Spleen (tissue), 11 donors: Measurements from ENCODE around the gene APEH. TPM values are rescaled to one million over a fixed set of nuclear protein-coding genes. Genes with fewer than 3 reads are reported as not detected.

ENCODE experiments used
- DNase-seq: peaks from one replicate; pipeline ENCODE4 v3.0.0-alpha.2; 2020
- H3K27ac ChIP-seq, 8 donors: fragments of 200-600 bp; sonication (generic) in 7 of 8; 1 replicate in 4 of 8; 2 replicates in 4 of 8; pipeline versions ENCODE4 v1.5.0 to v1.8.0; 2016 to 2021; ENCODE audit warnings: inconsistent platforms in 4 of 8, mild to moderate bottlenecking in 4 of 8, moderate library complexity in 1 of 8
- H3K27me3 ChIP-seq, 7 donors: fragments of 200-600 bp; sonication (generic) in 6 of 7; replicated peaks in 1 of 7; 1 replicate in 4 of 7; 2 replicates in 3 of 7; pipeline versions ENCODE4 v1.5.0 to v1.8.0; 2016 to 2021; ENCODE audit warnings: inconsistent platforms in 3 of 7, mild to moderate bottlenecking in 1 of 7
- H3K36me3 ChIP-seq, 6 donors: fragments of 200-600 bp; sonication (generic) in 5 of 6; 1 replicate in 4 of 6; 2 replicates in 2 of 6; pipeline versions ENCODE4 v1.5.0 to v1.8.0; 2016 to 2021; ENCODE audit warnings: inconsistent platforms in 2 of 6
- H3K4me1 ChIP-seq, 6 donors: fragments of 200-600 bp; sonication (generic) in 5 of 6; 1 replicate in 3 of 6; 2 replicates in 3 of 6; pipeline versions ENCODE4 v1.5.0 to v1.8.0; 2016 to 2021; ENCODE audit warnings: inconsistent platforms in 3 of 6
- H3K4me3 ChIP-seq, 8 donors: fragments of 200-600 bp; sonication (generic) in 7 of 8; 1 replicate in 4 of 8; 2 replicates in 4 of 8; pipeline versions ENCODE4 v1.5.0 to v1.8.0; 2016 to 2021; ENCODE audit warnings: inconsistent platforms in 4 of 8, mild to moderate bottlenecking in 4 of 8, moderate library complexity in 2 of 8
- H3K9me3 ChIP-seq, 8 donors: fragments of 200-600 bp; sonication (generic) in 7 of 8; 1 replicate in 4 of 8; 2 replicates in 4 of 8; pipeline versions ENCODE4 v1.5.0 to v1.8.0; 2016 to 2021; ENCODE audit warnings: inconsistent platforms in 4 of 8
- CTCF ChIP-seq, 11 experiments: fragments of 200-600 bp in 7 of 11; fragments of 450-650 bp in 4 of 11; sonication (generic) in 4 of 11; IDR thresholded peaks in 8 of 11; conservative IDR thresholded peaks in 3 of 11; 1 replicate in 7 of 11; 2 replicates in 4 of 11; pipeline versions ENCODE4 v1.4.0 to v1.8.0; 2016 to 2021; ENCODE audit warnings: antibody characterized with exemption in 11 of 11, inconsistent platforms in 4 of 11, mild to moderate bottlenecking in 1 of 11
- POLR2A ChIP-seq, 3 donors: fragments of 450-650 bp; IDR thresholded peaks; one replicate each; pipeline ENCODE4 v1.5.1; 2017; ENCODE audit warnings: antibody characterized with exemption in 3 of 3, mild to moderate bottlenecking in 1 of 3
- POLR2AphosphoS5 ChIP-seq, 3 donors: sonication (generic); formaldehyde crosslinking; IDR thresholded peaks; one replicate each; pipeline ENCODE4 v1.5.1; 2017; ENCODE audit warnings: antibody characterized with exemption in 3 of 3
- WGBS, 5 donors: extraction: QIAGEN DNeasy Blood & Tissue Kit in 3 of 5; methylation state at CpG; one replicate each; pipeline versions ENCODE4 v1.1.5 to v1.1.7; 2013 to 2018; 5-methylcytosine and 5-hydroxymethylcytosine counted together
- intact Hi-C: fragments of 100-400 bp; cut with DNase I; formaldehyde crosslinking; loops from one replicate; pipeline ENCODE4 v1.15.0; 2023; ENCODE audit warnings: low total_unique reads
- polyA plus RNA-seq, 3 donors: library from polyadenylated mRNA; stranded (reverse); fragments of 200-250 nt; gene quantifications; one replicate each; pipeline ENCODE4 v1.2.1, GENCODE V29; 2013
- total RNA-seq, 7 donors: library from RNA; depleted of rRNA in 3 of 7; stranded (reverse); fragments of >200 nt in 3 of 7; fragmentation: NEBNext Ultra II Directional in 4 of 7; extraction: Animal tissue kit (Norgen Biotek cat#: 25700) in 4 of 7; gene quantifications; one replicate each; pipeline versions ENCODE4 v1.1.0 to v1.2.1, GENCODE V29; 2016 to 2021
- donor health status: healthy with polysubstance abuse.
- donor health status: DM: no; HTN: no; CAD: no; lungs with moderate emphysema.
- donor health status: DM: no; HTN: no; CAD: no.
- donor health status: Bipolar disorder and iron deficiency.
- donor health status: healthy.
- donor health status: DM: no; HTN: no; CAD: no.
- donor health status: DM: yes; HTN: yes; CAD: no.

Gene APEH
- total and polyA plus RNA-seq, 10 donors = 29.6 to 89.5 (median 66.2) TPM

GRCh38 chr3:49707113-49707480 is 32.9 kb downstream of the APEH start:
- Histone ChIP-seq H3K4me3 (no peak overlapping the region), H3K4me1 (peaks cover 0 to 38% (median 9%) of the 10 kb centered on the region in 6 donors), H3K36me3 (peaks cover 0 to 84% (median 39%) of the 10 kb centered on the region in 6 donors), H3K9me3 (no peaks in the 10 kb centered on the region), H3K27me3 (no peaks in the 10 kb centered on the region), H3K27ac (peak overlapping the region in 1 of 8 donors; percentile 40)
- TF ChIP-seq POLR2AphosphoS5 (IDR thresholded peaks at IDR 0.05) (no peak), POLR2A (IDR thresholded peaks at IDR 0.05) (no peak)
- WGBS, 5 donors = 82 to 94% (median 88%) methylated on average over 4 of the region's 4 CpGs
- intact Hi-C loops = no loop called here
- DNase-seq = no peak

GRCh38 chr3:49709852-49710251 is 35.7 kb downstream of the APEH start:
- intact Hi-C loops = no loop called here
- DNase-seq = peak; percentile 10
- peaks cover 0 to 84% (median 25%) of the 10 kb centered on the region in 6 donors for H3K36me3 ChIP-seq

GRCh38 chr3:49711489-49711888 is 37.3 kb downstream of the APEH start:
- peak; percentile 42 for DNase-seq
- TF ChIP-seq POLR2A (IDR thresholded peaks at IDR 0.05) (no peak), POLR2AphosphoS5 (IDR thresholded peaks at IDR 0.05) (no peak), CTCF (IDR thresholded peaks at IDR 0.05 in 8 of 11, conservative IDR thresholded peaks at IDR 0.05 in 3 of 11) (no peak)

More at GRCh38 chr3:49709852-49710251, 35.7 kb downstream of the APEH start:
- TF ChIP-seq POLR2AphosphoS5 (IDR thresholded peaks at IDR 0.05) = no peak
- TF ChIP-seq POLR2A (IDR thresholded peaks at IDR 0.05) = no peak
- no peak for TF ChIP-seq CTCF (IDR thresholded peaks at IDR 0.05 in 8 of 11, conservative IDR thresholded peaks at IDR 0.05 in 3 of 11)
- Histone ChIP-seq H3K27me3 (no peaks in the 10 kb centered on the region), H3K4me1 (peaks cover 0 to 28% (median 5%) of the 10 kb centered on the region in 6 donors), H3K9me3 (no peaks in the 10 kb centered on the region), H3K27ac (no peak overlapping the region), H3K4me3 (no peak overlapping the region)
- 93 to 98% (median 97%) methylated on average over 8 of the region's 8 CpGs for WGBS, 5 donors

GRCh38 chr3:49712166-49712565 is 38.0 kb downstream of the APEH start:
- no peaks in the 10 kb centered on the region for H3K27me3 ChIP-seq
- no peak overlapping the region for H3K27ac ChIP-seq
- intact Hi-C loops = no loop called here
- H3K4me1 ChIP-seq = peaks cover 0 to 13% (median 0%) of the 10 kb centered on the region in 6 donors
- peaks cover 0 to 84% (median 20%) of the 10 kb centered on the region in 6 donors for H3K36me3 ChIP-seq
- 88 to 96% (median 96%) methylated on average over 4 to 11 of the region's 11 CpGs for WGBS, 5 donors
- peak in 1 of 3 donors; percentile 21 for TF ChIP-seq POLR2AphosphoS5 (IDR thresholded peaks at IDR 0.05)
- no peak for TF ChIP-seq CTCF (IDR thresholded peaks at IDR 0.05 in 8 of 11, conservative IDR thresholded peaks at IDR 0.05 in 3 of 11)
- H3K4me3 ChIP-seq = no peak overlapping the region
- no peaks in the 10 kb centered on the region for H3K9me3 ChIP-seq
- DNase-seq = no peak

More at GRCh38 chr3:49711489-49711888, 37.3 kb downstream of the APEH start:
- 51 to 72% (median 62%) methylated on average over 5 of the region's 5 CpGs for WGBS, 5 donors
- Histone ChIP-seq H3K27ac (no peak overlapping the region), H3K36me3 (peaks cover 0 to 84% (median 20%) of the 10 kb centered on the region in 6 donors), H3K4me3 (no peak overlapping the region), H3K9me3 (no peaks in the 10 kb centered on the region), H3K27me3 (no peaks in the 10 kb centered on the region), H3K4me1 (peaks cover 0 to 18% (median 3%) of the 10 kb centered on the region in 6 donors)
- intact Hi-C loops = no loop called here
